MCF 10A (cell line): ENCODE data around the gene NFIB. TPM values are rescaled to one million over a fixed set of nuclear protein-coding genes. Genes with fewer than 3 reads are reported as not detected.

ENCODE experiments used
- BruUV-seq: library from RNA; stranded (reverse); fragments of 400-500 nt; replicated peaks from 2 replicates; lab custom pipeline; 2021; lab: Mats Ljungman, UMichigan
- CTCF ChIA-PET: fragments of 300-600 bp; sonication (Branson Sonifier 250); formaldehyde crosslinking; extraction: SDS; loops from one replicate; lab custom pipeline; 2021; ENCODE audit warnings: antibody characterized with exemption, inconsistent platforms; lab: Yijun Ruan, JAX
- POLR2A ChIA-PET: fragments of 300-600, 350-650 bp; sonication (Branson Sonifier 250); formaldehyde crosslinking; extraction: SDS; loops from one replicate; lab custom pipeline; 2020; ENCODE audit warnings: antibody characterized with exemption, inconsistent platforms; lab: Yijun Ruan, JAX
- DNase-seq: peaks from one replicate; pipeline ENCODE4 v3.0.0-alpha.2; 2018; ENCODE audit not compliant: unreplicated experiment
- H3K27ac Mint-ChIP-seq: one replicate; pipeline ENCODE4 v1.8.0; 2022; ENCODE audit warnings: mild to moderate bottlenecking, low read depth, mixed read lengths; ENCODE audit not compliant: unreplicated experiment
- H3K27me3 Mint-ChIP-seq: one replicate; pipeline ENCODE4 v1.8.0; 2022; ENCODE audit warnings: mixed read lengths; ENCODE audit not compliant: insufficient read depth, unreplicated experiment
- H3K36me3 Mint-ChIP-seq: one replicate; pipeline ENCODE4 v1.8.0; 2022; ENCODE audit warnings: mild to moderate bottlenecking, moderate library complexity, mixed read lengths; ENCODE audit not compliant: insufficient read depth, unreplicated experiment
- H3K4me1 Mint-ChIP-seq: one replicate; pipeline ENCODE4 v1.8.0; 2022; ENCODE audit warnings: mixed read lengths; ENCODE audit not compliant: insufficient read depth, unreplicated experiment
- H3K4me3 Mint-ChIP-seq: one replicate; pipeline ENCODE4 v1.8.0; 2022; ENCODE audit warnings: mild to moderate bottlenecking, moderate library complexity, mixed read lengths; ENCODE audit not compliant: unreplicated experiment
- H3K9me3 Mint-ChIP-seq: one replicate; pipeline ENCODE4 v1.8.0; 2022; ENCODE audit warnings: mixed read lengths; ENCODE audit not compliant: unreplicated experiment
- intact Hi-C: fragments of 100-400 bp; cut with micrococcal nuclease; formaldehyde crosslinking; loops from 2 replicates; pipeline ENCODE4 v1.14.1; 2022
- total RNA-seq: library from RNA; stranded (reverse); gene quantifications from 2 replicates; pipeline ENCODE4 v1.2.3, GENCODE V29; 2022
- TF ChIP-seq, protein P1 (sequence below): fragments of 200-600 bp; IDR thresholded peaks from one replicate; pipeline ENCODE4 v1.8.0; 2022; ENCODE audit warnings: antibody characterized with exemption, mild to moderate bottlenecking; ENCODE audit not compliant: unreplicated experiment

The NFIB gene
- total RNA-seq, 1 experiment from 2014 or later = 70.8 TPM

DNA sequence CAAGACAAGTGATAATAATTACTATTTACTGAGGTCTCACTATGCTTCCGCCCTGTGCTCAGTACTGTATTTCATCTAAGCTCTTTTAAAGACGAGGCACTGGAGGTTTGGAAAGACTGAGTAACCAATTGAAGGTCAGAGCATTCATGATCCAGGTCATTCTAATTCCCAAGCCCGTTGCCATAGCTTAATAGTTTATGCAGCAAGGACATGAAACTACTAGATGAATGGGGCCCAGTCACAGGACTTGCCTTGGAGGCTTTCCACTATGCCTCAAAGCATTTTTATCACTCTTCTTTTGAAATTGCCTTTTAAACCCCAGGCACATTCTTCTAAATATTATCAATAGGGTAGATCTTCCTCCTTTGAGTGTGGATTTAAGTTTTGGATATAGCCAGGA is 17.2 kb upstream of the NFIB start:
- intact Hi-C loops = no loop called here
- no TSS peak for BruUV-seq
- no peaks in the 10 kb centered on the region for H3K9me3 Mint-ChIP-seq
- DNase-seq = no peak
- H3K4me1 Mint-ChIP-seq = peaks cover 13% of the 10 kb centered on the region
- no peaks in the 10 kb centered on the region for H3K27me3 Mint-ChIP-seq
- POLR2A ChIA-PET = interaction anchor here (1.4 kb wide), 1 partner anchor 982 kb away, joined by 3 read pairs; no protein-coding TSS in a partner anchor
- CTCF ChIA-PET = interaction anchor here (0.7 to 1.4 kb wide), 2 partner anchors 23 to 69 kb away, joined by 3 to 4 read pairs; no protein-coding TSS in a partner anchor
- H3K27ac Mint-ChIP-seq = no peak overlapping the region
- TF ChIP-seq, protein P1, sequence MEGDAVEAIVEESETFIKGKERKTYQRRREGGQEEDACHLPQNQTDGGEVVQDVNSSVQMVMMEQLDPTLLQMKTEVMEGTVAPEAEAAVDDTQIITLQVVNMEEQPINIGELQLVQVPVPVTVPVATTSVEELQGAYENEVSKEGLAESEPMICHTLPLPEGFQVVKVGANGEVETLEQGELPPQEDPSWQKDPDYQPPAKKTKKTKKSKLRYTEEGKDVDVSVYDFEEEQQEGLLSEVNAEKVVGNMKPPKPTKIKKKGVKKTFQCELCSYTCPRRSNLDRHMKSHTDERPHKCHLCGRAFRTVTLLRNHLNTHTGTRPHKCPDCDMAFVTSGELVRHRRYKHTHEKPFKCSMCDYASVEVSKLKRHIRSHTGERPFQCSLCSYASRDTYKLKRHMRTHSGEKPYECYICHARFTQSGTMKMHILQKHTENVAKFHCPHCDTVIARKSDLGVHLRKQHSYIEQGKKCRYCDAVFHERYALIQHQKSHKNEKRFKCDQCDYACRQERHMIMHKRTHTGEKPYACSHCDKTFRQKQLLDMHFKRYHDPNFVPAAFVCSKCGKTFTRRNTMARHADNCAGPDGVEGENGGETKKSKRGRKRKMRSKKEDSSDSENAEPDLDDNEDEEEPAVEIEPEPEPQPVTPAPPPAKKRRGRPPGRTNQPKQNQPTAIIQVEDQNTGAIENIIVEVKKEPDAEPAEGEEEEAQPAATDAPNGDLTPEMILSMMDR = no peak
- H3K36me3 Mint-ChIP-seq = no peaks in the 10 kb centered on the region
- H3K4me3 Mint-ChIP-seq = no peak overlapping the region

DNA sequence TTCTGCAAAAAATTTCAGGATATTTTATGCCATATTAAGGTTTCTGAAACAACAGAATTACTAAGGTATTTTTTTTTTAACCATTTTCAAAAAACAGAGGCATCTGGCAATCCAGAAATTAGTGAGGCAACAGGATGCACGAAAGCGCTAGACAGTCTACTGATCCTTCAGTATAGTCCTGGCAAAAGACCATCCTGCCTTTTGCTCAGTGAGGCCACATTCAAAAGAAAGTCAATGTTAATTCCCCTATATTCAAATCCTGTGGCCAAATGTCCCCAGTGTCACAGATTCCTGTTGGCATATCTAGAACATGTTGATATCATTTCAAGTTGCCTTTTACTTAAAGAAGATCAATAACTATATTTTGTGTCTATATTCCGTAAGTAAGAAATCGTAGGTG is 13.1 kb upstream of the NFIB start:
- no peaks in the 10 kb centered on the region for H3K27me3 Mint-ChIP-seq
- TF ChIP-seq, protein P1 = no peak
- CTCF ChIA-PET = interaction anchor here (0.6 to 5.4 kb wide), 9 partner anchors 15 to 1044 kb away, joined by 3 to 35 read pairs (median 3); no protein-coding TSS in a partner anchor
- H3K9me3 Mint-ChIP-seq = no peaks in the 10 kb centered on the region
- intact Hi-C loops = loop anchor here (10.0 kb wide), 2 partner anchors 382 to 462 kb away; no protein-coding TSS in a partner anchor
- H3K27ac Mint-ChIP-seq = no peak overlapping the region
- no peaks in the 10 kb centered on the region for H3K36me3 Mint-ChIP-seq
- DNase-seq = no peak
- H3K4me1 Mint-ChIP-seq = peaks cover 19% of the 10 kb centered on the region
- no peak overlapping the region for H3K4me3 Mint-ChIP-seq
- POLR2A ChIA-PET = interaction anchor here (0.6 to 4.3 kb wide), 10 partner anchors 13 to 683 kb away, joined by 3 to 53 read pairs (median 4); partner anchors contain the start of gene NFIB
- BruUV-seq = no TSS peak

DNA sequence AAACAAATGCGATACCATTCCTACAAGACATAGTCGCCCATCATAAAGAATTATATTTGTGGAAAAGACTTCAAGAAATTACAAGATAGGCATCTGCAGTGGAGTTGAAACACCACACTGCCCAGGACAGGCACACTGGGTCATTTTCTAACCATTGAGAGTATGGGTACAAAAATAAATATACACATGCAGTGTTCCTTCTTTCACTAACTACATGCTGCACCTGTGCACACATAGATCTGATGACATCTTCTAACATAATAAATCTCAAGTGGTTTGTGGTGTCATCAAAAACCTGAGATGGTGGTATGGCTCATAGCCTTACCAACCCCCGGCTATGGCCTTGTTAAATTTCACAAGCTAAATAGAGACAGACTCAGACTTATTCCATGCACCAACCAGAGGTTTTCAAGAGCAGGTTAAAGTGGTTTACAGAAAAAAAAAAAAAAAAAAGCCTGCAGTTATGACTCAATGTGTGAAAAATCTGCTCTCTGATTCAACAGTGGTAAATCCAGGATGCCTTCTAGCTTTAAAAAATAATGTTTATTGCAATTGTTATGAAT is 12.4 kb upstream of the NFIB start:
- Mint-ChIP-seq H3K27ac (no peak overlapping the region), H3K9me3 (no peaks in the 10 kb centered on the region), H3K27me3 (no peaks in the 10 kb centered on the region), H3K36me3 (no peaks in the 10 kb centered on the region), H3K4me1 (peaks cover 22% of the 10 kb centered on the region), H3K4me3 (no peak overlapping the region)
- BruUV-seq = no TSS peak
- intact Hi-C loops = loop anchor here (10.0 kb wide), 2 partner anchors 382 to 462 kb away; no protein-coding TSS in a partner anchor
- peak; percentile 76 for DNase-seq
- TF ChIP-seq, protein P1 = no peak
- CTCF ChIA-PET = interaction anchor here (0.6 to 5.4 kb wide), 9 partner anchors 15 to 1281 kb away, joined by 3 to 35 read pairs (median 3); no protein-coding TSS in a partner anchor
- POLR2A ChIA-PET = interaction anchor here (0.6 to 4.3 kb wide), 13 partner anchors 12 to 682 kb away, joined by 3 to 53 read pairs (median 4); partner anchors contain the start of gene NFIB

DNA sequence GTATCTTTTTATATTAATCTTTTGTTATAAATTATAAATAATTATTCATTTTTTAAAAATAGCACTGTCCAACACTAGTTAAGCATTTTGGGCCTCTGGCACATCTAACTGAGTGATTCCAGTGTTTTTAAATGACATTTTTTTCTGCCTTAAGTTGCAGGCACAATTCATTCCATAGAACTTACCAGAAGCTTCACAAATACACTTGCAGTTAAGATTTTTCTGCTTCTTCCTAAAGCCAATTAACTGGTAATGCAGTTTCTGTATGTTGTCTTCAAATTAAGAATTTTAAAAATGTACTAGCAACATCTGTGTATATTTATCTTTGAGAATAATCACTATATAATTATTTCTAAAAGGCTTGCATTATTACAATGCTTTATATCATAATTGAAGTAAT is 11.2 kb upstream of the NFIB start:
- TF ChIP-seq, protein P1 = no peak
- intact Hi-C loops = loop anchor here (10.0 kb wide), 2 partner anchors 380 to 460 kb away; no protein-coding TSS in a partner anchor
- no peaks in the 10 kb centered on the region for H3K9me3 Mint-ChIP-seq
- CTCF ChIA-PET = interaction anchor here (5.4 kb wide), 1 partner anchor 28 kb away, joined by 35 read pairs; no protein-coding TSS in a partner anchor
- POLR2A ChIA-PET = interaction anchor here (0.7 to 4.3 kb wide), 6 partner anchors 10 to 842 kb away, joined by 3 to 53 read pairs (median 16); partner anchors contain the start of gene NFIB
- BruUV-seq = no TSS peak
- H3K27ac Mint-ChIP-seq = no peak overlapping the region
- peaks cover 34% of the 10 kb centered on the region for H3K4me1 Mint-ChIP-seq
- H3K36me3 Mint-ChIP-seq = no peaks in the 10 kb centered on the region
- no peaks in the 10 kb centered on the region for H3K27me3 Mint-ChIP-seq
- DNase-seq = no peak
- H3K4me3 Mint-ChIP-seq = no peak overlapping the region
